HCT116 (cell line): ENCODE results near the gene NAALAD2.
"Not testable (repeated sequence)": the region's sequence is repeated elsewhere in the genome, so short reads cannot be mapped to it uniquely, and the experiment has no call there.

Experiments
- ELF1 ChIP-seq: IDR thresholded peaks from 2 replicates; pipeline ENCODE4 v1.6.1; 2012; ENCODE audit warnings: low read depth, borderline replicate concordance
- EZH2 ChIP-seq: fragments of 200-600 bp; sonication (generic); IDR thresholded peaks from 2 replicates; pipeline ENCODE4 v1.6.1; 2017; ENCODE audit warnings: antibody characterized with exemption, mixed run types
- POLR2A ChIP-seq: IDR thresholded peaks from 2 replicates; pipeline ENCODE4 v1.7.0; 2011; ENCODE audit warnings: borderline replicate concordance; ENCODE audit not compliant: insufficient read depth, insufficient read length; ENCODE audit errors: extremely low read depth
- REST ChIP-seq: IDR thresholded peaks from 2 replicates; pipeline ENCODE4 v1.6.1; 2012; ENCODE audit warnings: low read depth
- SIN3A ChIP-seq: IDR thresholded peaks from 2 replicates; pipeline ENCODE4 v1.6.1; 2012; ENCODE audit warnings: low read depth
- ZNF274 ChIP-seq: fragments of 200-500 bp; sonication (Bioruptor generic); IDR thresholded peaks from 2 replicates; pipeline ENCODE4 v1.6.1; 2014; ENCODE audit warnings: mild to moderate bottlenecking, low read depth, low read length, inconsistent platforms
- TF ChIP-seq, protein P1 (sequence below), 3 experiments: fragments of 200-600 bp in 1 of 3; sonication (generic) in 1 of 3; IDR thresholded peaks in 2 of 3; conservative IDR thresholded peaks in 1 of 3; 2 replicates each; pipeline ENCODE4 v1.5.1; 2012 to 2017; ENCODE audit warnings: low read depth in 2 of 3, low read length in 2 of 3, antibody characterized with exemption in 1 of 3, borderline replicate concordance in 1 of 3, control low read depth in 1 of 3, mild to moderate bottlenecking in 1 of 3, mixed read lengths in 1 of 3, mixed run types in 1 of 3, moderate library complexity in 1 of 3; ENCODE audit not compliant: insufficient read depth in 1 of 3

DNA sequence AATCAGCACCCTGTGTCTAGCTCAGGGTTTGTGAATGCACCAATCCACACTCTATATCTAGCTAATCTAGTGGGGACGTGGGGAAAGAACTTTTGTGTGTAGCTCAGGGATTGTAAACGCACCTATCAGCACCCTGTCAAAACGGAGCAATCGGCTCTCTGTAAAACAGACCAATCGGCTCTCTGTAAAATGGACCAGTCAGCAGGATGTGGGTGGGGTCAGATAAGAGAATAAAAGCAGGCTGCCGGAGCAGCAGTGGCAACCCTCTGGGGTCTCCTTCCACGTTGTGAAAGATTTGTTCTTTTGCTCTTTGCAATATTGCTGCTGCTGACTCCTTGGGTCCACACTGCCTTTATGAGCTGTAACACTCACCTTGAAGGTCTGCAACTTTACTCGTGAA, 33.2 kb downstream of the NAALAD2 start:
- not testable (repeated sequence) for TF ChIP-seq ZNF274, REST, EZH2, POLR2A, ELF1, SIN3A
- TF ChIP-seq, protein P1, sequence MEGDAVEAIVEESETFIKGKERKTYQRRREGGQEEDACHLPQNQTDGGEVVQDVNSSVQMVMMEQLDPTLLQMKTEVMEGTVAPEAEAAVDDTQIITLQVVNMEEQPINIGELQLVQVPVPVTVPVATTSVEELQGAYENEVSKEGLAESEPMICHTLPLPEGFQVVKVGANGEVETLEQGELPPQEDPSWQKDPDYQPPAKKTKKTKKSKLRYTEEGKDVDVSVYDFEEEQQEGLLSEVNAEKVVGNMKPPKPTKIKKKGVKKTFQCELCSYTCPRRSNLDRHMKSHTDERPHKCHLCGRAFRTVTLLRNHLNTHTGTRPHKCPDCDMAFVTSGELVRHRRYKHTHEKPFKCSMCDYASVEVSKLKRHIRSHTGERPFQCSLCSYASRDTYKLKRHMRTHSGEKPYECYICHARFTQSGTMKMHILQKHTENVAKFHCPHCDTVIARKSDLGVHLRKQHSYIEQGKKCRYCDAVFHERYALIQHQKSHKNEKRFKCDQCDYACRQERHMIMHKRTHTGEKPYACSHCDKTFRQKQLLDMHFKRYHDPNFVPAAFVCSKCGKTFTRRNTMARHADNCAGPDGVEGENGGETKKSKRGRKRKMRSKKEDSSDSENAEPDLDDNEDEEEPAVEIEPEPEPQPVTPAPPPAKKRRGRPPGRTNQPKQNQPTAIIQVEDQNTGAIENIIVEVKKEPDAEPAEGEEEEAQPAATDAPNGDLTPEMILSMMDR (IDR thresholded peaks at IDR 0.05 in 2 of 3, conservative IDR thresholded peaks at IDR 0.05 in 1 of 3; ENCODE audit: borderline replicate concordance in 1 of 3, insufficient read depth in 1 of 3, low read depth in 2 of 3, low read length in 2 of 3), result not testable (repeated sequence)
